ENCODE measurements around the gene GSTA1.
"Not testable (repeated sequence)": the region's sequence is repeated elsewhere in the genome, so short reads cannot be mapped to it uniquely, and the experiment has no call there.

GRCh38 chr6:52789658-52790057 is 14.0 kb downstream of the GSTA1 start:
- TF ChIP-seq CTCF (IDR thresholded peaks at IDR 0.05; ENCODE audit: insufficient read depth, low read length); REST (IDR thresholded peaks at IDR 0.05; ENCODE audit: insufficient replicate concordance, low read depth): not testable (repeated sequence)

All from HL-60 (cell line).